ENCODE measurements around the gene VSTM4.

The VSTM4 gene

DNA sequence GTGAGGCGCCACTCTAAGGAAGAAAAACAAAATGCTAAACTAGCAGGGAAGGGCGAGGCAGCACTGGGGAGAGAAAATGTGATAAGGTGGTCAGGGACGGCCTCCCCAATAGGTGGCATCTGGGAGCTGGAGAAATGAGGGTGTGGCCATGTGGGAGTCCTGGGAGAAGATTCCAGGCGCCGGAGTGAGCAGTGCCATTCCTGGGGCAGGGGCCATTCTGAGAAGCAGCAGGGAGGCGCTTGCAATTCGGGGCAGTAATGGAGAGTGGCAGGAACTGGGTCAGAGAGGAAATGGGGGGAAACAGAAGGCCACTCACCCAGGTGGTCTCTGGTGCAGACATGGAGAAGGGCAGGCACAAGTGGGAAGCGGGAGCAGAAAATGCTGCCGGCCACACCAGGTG lies 113.9 kb downstream of the VSTM4 start:
- DNase-seq (ENCODE audit: low read depth), result no peak
- no peak overlapping the region for H3K4me3 ChIP-seq (ENCODE audit: low read depth, low read length)

DNA sequence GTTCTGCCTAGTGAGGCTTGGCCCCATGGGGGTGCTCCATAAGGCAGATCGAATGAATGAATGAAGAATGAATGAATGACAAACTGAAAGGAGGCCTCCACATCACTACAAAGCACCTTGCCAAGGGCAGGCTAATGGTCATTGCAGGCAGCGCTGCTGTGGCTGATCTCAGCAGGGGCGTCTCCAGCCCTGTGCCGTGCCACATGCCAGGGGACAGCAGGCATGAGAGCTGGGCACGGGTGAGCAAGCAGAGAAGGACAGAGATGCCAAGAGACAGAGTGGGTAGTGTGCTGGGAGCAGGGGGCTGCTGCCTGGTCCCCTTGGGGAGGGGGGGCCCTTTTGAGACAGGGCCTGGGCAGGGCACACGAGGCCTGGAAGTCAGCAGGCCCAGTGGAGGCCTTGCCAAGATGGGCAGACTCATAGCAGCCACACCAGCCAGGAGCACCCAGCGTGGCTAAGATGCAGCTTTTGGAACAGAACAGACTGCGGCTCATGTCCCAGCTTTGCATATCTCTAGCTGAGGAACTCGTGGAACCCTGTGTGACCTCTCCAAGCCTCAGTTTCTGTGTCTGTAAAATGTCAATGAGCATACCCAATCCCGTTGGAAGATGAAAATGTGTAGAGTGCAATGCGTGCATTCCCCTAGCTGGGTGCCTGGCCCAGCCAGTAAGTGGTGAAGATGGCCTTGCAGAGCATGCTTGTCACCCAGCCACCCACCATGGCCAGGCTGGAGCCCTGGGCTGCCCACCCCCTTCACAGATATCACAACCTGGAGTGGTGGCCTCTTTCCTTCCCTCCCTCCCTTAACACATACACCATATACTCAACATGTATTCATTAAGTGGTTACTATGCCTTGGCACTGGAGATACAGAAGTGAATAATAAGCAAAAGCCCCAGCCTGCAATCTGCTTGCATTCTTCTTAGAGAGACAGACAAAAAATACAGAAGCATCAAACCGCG lies 114.6 kb downstream of the VSTM4 start:
- TF ChIP-seq, protein P1, sequence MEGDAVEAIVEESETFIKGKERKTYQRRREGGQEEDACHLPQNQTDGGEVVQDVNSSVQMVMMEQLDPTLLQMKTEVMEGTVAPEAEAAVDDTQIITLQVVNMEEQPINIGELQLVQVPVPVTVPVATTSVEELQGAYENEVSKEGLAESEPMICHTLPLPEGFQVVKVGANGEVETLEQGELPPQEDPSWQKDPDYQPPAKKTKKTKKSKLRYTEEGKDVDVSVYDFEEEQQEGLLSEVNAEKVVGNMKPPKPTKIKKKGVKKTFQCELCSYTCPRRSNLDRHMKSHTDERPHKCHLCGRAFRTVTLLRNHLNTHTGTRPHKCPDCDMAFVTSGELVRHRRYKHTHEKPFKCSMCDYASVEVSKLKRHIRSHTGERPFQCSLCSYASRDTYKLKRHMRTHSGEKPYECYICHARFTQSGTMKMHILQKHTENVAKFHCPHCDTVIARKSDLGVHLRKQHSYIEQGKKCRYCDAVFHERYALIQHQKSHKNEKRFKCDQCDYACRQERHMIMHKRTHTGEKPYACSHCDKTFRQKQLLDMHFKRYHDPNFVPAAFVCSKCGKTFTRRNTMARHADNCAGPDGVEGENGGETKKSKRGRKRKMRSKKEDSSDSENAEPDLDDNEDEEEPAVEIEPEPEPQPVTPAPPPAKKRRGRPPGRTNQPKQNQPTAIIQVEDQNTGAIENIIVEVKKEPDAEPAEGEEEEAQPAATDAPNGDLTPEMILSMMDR (IDR thresholded peaks at IDR 0.05; ENCODE audit: control insufficient read depth, extremely low read depth, insufficient read depth), result no peak
- H3K4me3 ChIP-seq (ENCODE audit: low read depth, low read length), result no peak overlapping the region
- DNase-seq (ENCODE audit: low read depth), result no peak

More for the DNA sequence above, 113.9 kb downstream of the VSTM4 start:
- TF ChIP-seq, protein P1 (IDR thresholded peaks at IDR 0.05; ENCODE audit: control insufficient read depth, extremely low read depth, insufficient read depth), result peak; percentile 27; the same call in 1 of the 2 replicates

DNA sequence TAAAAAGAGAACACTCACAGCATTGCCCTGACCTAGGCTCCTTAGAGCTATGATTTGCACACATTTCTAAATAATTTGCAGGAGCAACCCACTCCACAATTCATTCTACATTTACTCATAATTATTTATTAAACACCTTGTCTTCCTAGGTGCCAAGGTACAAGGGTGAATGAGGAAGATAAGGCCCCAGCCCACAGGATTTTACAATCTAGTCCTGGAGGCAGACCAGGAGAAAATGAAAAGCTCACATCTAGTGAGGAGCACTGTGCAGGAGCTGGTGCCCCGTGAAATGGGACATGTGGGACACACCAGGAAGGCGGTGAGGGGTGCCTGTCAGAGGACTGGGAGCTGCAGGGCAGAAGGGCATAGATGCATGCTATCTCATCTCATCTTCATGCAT lies 116.0 kb downstream of the VSTM4 start:
- no peak for DNase-seq (ENCODE audit: low read depth)
- TF ChIP-seq, protein P1 (IDR thresholded peaks at IDR 0.05; ENCODE audit: control insufficient read depth, extremely low read depth, insufficient read depth), result no peak
- no peak overlapping the region for H3K4me3 ChIP-seq (ENCODE audit: low read depth, low read length)

DNA sequence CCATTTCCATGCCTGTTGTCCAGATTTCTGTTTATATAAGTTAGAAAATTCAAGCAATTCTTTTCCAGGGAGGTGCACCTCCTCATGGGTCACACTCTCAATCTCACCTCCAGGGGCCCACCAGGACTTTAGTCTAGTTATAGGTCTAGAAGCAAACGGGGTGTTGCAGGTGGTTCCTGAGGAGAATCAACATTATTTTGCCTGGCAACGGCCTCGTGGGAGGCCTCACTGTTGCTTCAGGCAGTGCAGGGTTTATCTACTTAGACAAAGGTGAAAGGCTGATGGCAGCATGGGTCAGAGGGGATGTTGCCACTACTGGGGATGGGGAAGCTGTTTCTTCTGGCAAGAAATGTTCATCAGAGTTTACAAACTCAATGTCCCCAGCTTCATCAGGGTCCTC lies 119.0 kb downstream of the VSTM4 start:
- no peak overlapping the region for H3K4me3 ChIP-seq (ENCODE audit: low read depth, low read length)
- TF ChIP-seq, protein P1 (IDR thresholded peaks at IDR 0.05; ENCODE audit: control insufficient read depth, extremely low read depth, insufficient read depth), result no peak
- no peak for DNase-seq (ENCODE audit: low read depth)

DNA sequence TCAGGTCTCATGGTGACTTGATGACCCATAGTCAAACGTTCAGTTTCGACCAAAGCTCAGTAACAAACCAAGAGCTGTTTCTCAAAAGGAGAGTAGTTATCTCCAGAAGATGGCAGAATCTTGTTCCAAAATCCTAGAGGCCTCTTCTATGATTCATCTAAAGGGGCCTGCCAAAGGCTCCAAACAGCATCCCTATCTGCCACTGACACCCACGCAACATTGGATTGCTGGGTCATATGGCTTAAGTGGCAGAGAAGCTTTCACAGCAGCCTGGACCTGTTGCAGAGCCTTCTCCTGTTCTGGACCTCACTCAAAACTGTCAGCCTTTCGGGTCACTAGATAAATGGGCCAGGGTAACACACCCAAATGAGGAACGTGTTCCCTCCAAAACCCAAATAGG lies 121.7 kb downstream of the VSTM4 start:
- TF ChIP-seq, protein P1 (IDR thresholded peaks at IDR 0.05; ENCODE audit: control insufficient read depth, extremely low read depth, insufficient read depth), result no peak
- no peak overlapping the region for H3K4me3 ChIP-seq (ENCODE audit: low read depth, low read length)
- DNase-seq (ENCODE audit: low read depth), result no peak

DNA sequence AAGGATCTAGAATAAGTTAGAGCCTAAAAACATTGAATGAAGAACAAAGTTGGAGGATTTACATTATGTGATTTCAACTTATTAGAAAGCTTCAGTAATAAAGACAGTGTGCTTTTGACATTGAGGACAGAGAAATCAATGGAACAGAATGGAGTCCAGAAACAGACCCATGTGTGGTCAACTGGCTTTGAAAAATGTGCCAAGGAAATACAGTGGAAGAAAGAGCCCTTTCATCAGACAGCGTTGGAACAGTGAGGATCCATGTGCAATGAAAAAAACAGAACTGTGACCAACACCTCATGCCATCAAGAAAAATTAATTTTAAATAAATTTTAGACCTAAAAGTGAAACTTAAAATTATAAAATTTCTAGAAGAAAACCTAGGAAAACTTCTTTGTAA lies 125.1 kb downstream of the VSTM4 start:
- H3K4me3 ChIP-seq (ENCODE audit: low read depth, low read length), result no peak overlapping the region
- TF ChIP-seq, protein P1 (IDR thresholded peaks at IDR 0.05; ENCODE audit: control insufficient read depth, extremely low read depth, insufficient read depth), result no peak
- DNase-seq (ENCODE audit: low read depth), result no peak

All from LNCaP clone FGC (cell line).